GM12878 (cell line): Measurements from ENCODE around the gene UBASH3A. TPM values are rescaled to one million over a fixed set of nuclear protein-coding genes. Genes with fewer than 3 reads are reported as not detected.
A peak's percentile ranks its signal among the peaks of the same experiment; 100 is the strongest.

Source experiments
- BCLAF1 ChIP-seq: fragments of 450-650 bp; IDR thresholded peaks from 2 replicates; pipeline ENCODE4 v1.6.1; 2017; ENCODE audit warnings: antibody characterized with exemption, mild to moderate bottlenecking, moderate library complexity
- CBX5 ChIP-seq: sonication (generic); IDR thresholded peaks from 2 replicates; pipeline ENCODE4 v1.6.1; 2016; ENCODE audit warnings: low read depth, moderate library complexity, mild to moderate bottlenecking, inconsistent platforms
- CREB1 ChIP-seq: IDR thresholded peaks from 2 replicates; pipeline ENCODE4 v1.6.1; 2012; ENCODE audit warnings: low read depth, mild to moderate bottlenecking, inconsistent platforms
- DPF2 ChIP-seq: fragments of 450-650 bp; IDR thresholded peaks from 2 replicates; pipeline ENCODE4 v1.6.1; 2017; ENCODE audit warnings: mild to moderate bottlenecking
- ETV6 ChIP-seq, 2 experiments: fragments of 450-650 bp in 1 of 2; IDR thresholded peaks in 1 of 2; conservative IDR thresholded peaks in 1 of 2; 2 replicates each; pipeline ENCODE4 v1.6.1; 2014; ENCODE audit warnings: antibody characterized with exemption in 1 of 2, borderline replicate concordance in 1 of 2, low read depth in 1 of 2, mild to moderate bottlenecking in 1 of 2, moderate library complexity in 1 of 2
- FOXM1 ChIP-seq: IDR thresholded peaks from 2 replicates; pipeline ENCODE4 v1.6.1; 2012; ENCODE audit warnings: low read depth, mild to moderate bottlenecking, inconsistent platforms, low read length, moderate library complexity
- HDGF ChIP-seq: fragments of 450-650 bp; IDR thresholded peaks from 2 replicates; pipeline ENCODE4 v1.6.1; 2016; ENCODE audit warnings: antibody characterized with exemption
- MAX ChIP-seq: IDR thresholded peaks from 2 replicates; pipeline ENCODE4 v1.6.1; 2012; ENCODE audit warnings: low read depth, low read length, improper control_type of control experiment
- MTA3 ChIP-seq: IDR thresholded peaks from 2 replicates; pipeline ENCODE4 v1.6.1; 2012; ENCODE audit warnings: low read length, inconsistent platforms, borderline replicate concordance
- NKRF ChIP-seq: fragments of 450-650 bp; conservative IDR thresholded peaks from 2 replicates; pipeline ENCODE4 v1.6.1; 2017; ENCODE audit warnings: mild to moderate bottlenecking, moderate library complexity
- PRDM15 ChIP-seq: fragments of 450-650 bp; formaldehyde crosslinking; IDR thresholded peaks from 2 replicates; pipeline ENCODE4 v1.4.0; 2020; ENCODE audit warnings: mild to moderate bottlenecking, moderate library complexity
- RB1 ChIP-seq: fragments of 450-650 bp; formaldehyde crosslinking; IDR thresholded peaks from 2 replicates; pipeline ENCODE4 v1.6.1; 2017; ENCODE audit warnings: mild to moderate bottlenecking, borderline replicate concordance
- RELA ChIP-seq: fragments of 450-650 bp; IDR thresholded peaks from 2 replicates; pipeline ENCODE4 v1.8.0; 2014; ENCODE audit warnings: borderline replicate concordance; ENCODE audit not compliant: partially characterized antibody
- SMAD5 ChIP-seq: IDR thresholded peaks from 2 replicates; pipeline ENCODE4 v1.6.1; 2016; ENCODE audit warnings: antibody characterized with exemption, low read depth
- SPI1 ChIP-seq: IDR thresholded peaks from 2 replicates; pipeline ENCODE4 v1.6.1; 2011; ENCODE audit warnings: low read depth, mild to moderate bottlenecking, low read length, moderate library complexity, borderline replicate concordance; ENCODE audit not compliant: insufficient read depth
- SRF ChIP-seq, 2 experiments: IDR thresholded peaks; 2 replicates each; pipeline ENCODE4 v1.6.1; 2011; ENCODE audit warnings: low read depth in 2 of 2, low read length in 2 of 2, mild to moderate bottlenecking in 1 of 2, moderate library complexity in 1 of 2
- USF1 ChIP-seq: IDR thresholded peaks from 2 replicates; pipeline ENCODE4 v1.6.1; 2011; ENCODE audit warnings: borderline replicate concordance, low read depth, mild to moderate bottlenecking, moderate library complexity, mixed read lengths, low read length; ENCODE audit not compliant: insufficient read depth; ENCODE audit errors: extremely low read length
- ZNF384 ChIP-seq: IDR thresholded peaks from 2 replicates; pipeline ENCODE4 v1.6.1; 2012; ENCODE audit warnings: low read depth, mild to moderate bottlenecking, low read length, improper control_type of control experiment, borderline replicate concordance
- polyA plus RNA-seq, 11 experiments: library from polyadenylated mRNA; depleted of rRNA in 4 of 11; unstranded in 6 of 11; stranded (reverse) in 5 of 11; fragments of >200 nt; fragmentation: Nextera tagmentation in 4 of 11; fragmentation: Illumina TruSeq in 1 of 11; extraction: Ambion mirVana in 4 of 11; extraction: Trizol in 1 of 11; gene quantifications; 1 replicate in 1 of 11; 2 replicates in 10 of 11; pipeline versions ENCODE4 v1.2.1 to v1.2.3, GENCODE V29; 2011 to 2016; ENCODE audit warnings: inconsistent platforms in 2 of 11, missing spikeins in 2 of 11, low read depth in 1 of 11
- total RNA-seq, 4 experiments: library from RNA; depleted of rRNA in 3 of 4; stranded (reverse); fragments of >200 nt in 3 of 4; fragmentation: Illumina TruSeq in 1 of 4; extraction: Trizol in 1 of 4; gene quantifications; 2 replicates each; pipeline versions ENCODE4 v1.2.1 to v1.2.3, GENCODE V29; 2013 to 2021

Gene UBASH3A
- total and polyA plus RNA-seq, 10 of the 15 experiments (the other 5 are each of a cell fraction or from before 2014, with no cell fraction given) = 0.04 to 0.39 (median 0.23) TPM; not detected in 1

GRCh38 chr21:42465008-42465802, 61.5 kb downstream of the UBASH3A start (continued):
- no peak for TF ChIP-seq MAX
- TF ChIP-seq MTA3 = no peak
- TF ChIP-seq ZNF384 = no peak
- no peak for TF ChIP-seq SMAD5
- TF ChIP-seq ETV6 (conservative IDR thresholded peaks at IDR 0.05 in 1 of 2, IDR thresholded peaks at IDR 0.05 in 1 of 2; ENCODE audit: borderline replicate concordance in 1 of 2, low read depth in 1 of 2) = peak in 1 of 2 experiments; percentile 62; a peak in 1 of 4 replicates
- no peak for TF ChIP-seq FOXM1
- TF ChIP-seq NKRF = 0 out of 2 replicates have a peak, but pooled peaks have one; percentile 22
- TF ChIP-seq BCLAF1 = no peak
- peak; percentile 26; the same call in 1 of the 2 replicates for TF ChIP-seq PRDM15 (CRISPR knock-in tag)
- TF ChIP-seq CREB1 = no peak
- TF ChIP-seq HDGF = 0 out of 2 replicates have a peak, but pooled peaks have one; percentile 21
- no peak for TF ChIP-seq RB1
- TF ChIP-seq CBX5 = no peak
- TF ChIP-seq USF1 = no peak
- TF ChIP-seq SRF (IDR thresholded peaks at IDR 0.05; ENCODE audit: low read depth in 2 of 2, low read length in 2 of 2) = no peak
- no peak for TF ChIP-seq RELA
- peak; percentile 52 for TF ChIP-seq SPI1
- TF ChIP-seq DPF2 = peak; percentile 85; the same call in 1 of the 2 replicates
